Measurements from ENCODE around the gene FBXL13.
"Not testable (repeated sequence)": the region's sequence is repeated elsewhere in the genome, so short reads cannot be mapped to it uniquely, and the experiment has no call there.

FBXL13 gene

GRCh38 chr7:103003004-103003403, 71.6 kb downstream of the FBXL13 start:
- H3K4me3 ChIP-seq (ENCODE audit: low read depth, low read length): no peak overlapping the region
- no peak for DNase-seq (ENCODE audit: low read depth)
- in situ Hi-C loops (cut with HindIII; ENCODE audit: low sequenced_read_pairs): no loop called here
- no peak for TF ChIP-seq CTCF (IDR thresholded peaks at IDR 0.05; ENCODE audit: low read depth, low read length, missing control alignments)

- TF ChIP-seq CTCF (IDR thresholded peaks at IDR 0.05; ENCODE audit: low read depth, low read length, missing control alignments): no peak
- no peak for DNase-seq (ENCODE audit: low read depth)
- in situ Hi-C loops (cut with HindIII; ENCODE audit: low sequenced_read_pairs): no loop called here
- H3K4me3 ChIP-seq (ENCODE audit: low read depth, low read length): no peak overlapping the region
Measured at GRCh38 chr7:103001210-103001609, 73.4 kb downstream of the FBXL13 start.

- H3K4me3 ChIP-seq (ENCODE audit: low read depth, low read length): no peak overlapping the region
- no peak for TF ChIP-seq CTCF (IDR thresholded peaks at IDR 0.05; ENCODE audit: low read depth, low read length, missing control alignments)
- DNase-seq (ENCODE audit: low read depth): no peak
- in situ Hi-C loops (cut with HindIII; ENCODE audit: low sequenced_read_pairs): no loop called here
Measured at GRCh38 chr7:102996957-102997356, 77.6 kb downstream of the FBXL13 start.

GRCh38 chr7:102995609-102996008, 79.0 kb downstream of the FBXL13 start:
- H3K4me3 ChIP-seq (ENCODE audit: low read depth, low read length); DNase-seq (ENCODE audit: low read depth); in situ Hi-C loops (cut with HindIII; ENCODE audit: low sequenced_read_pairs): not testable (repeated sequence)

- TF ChIP-seq CTCF (IDR thresholded peaks at IDR 0.05; ENCODE audit: low read depth, low read length, missing control alignments): no peak
- no peak overlapping the region for H3K4me3 ChIP-seq (ENCODE audit: low read depth, low read length)
- in situ Hi-C loops (cut with HindIII; ENCODE audit: low sequenced_read_pairs): no loop called here
- no peak for DNase-seq (ENCODE audit: low read depth)
Measured at GRCh38 chr7:102994567-102994966, 80.0 kb downstream of the FBXL13 start.

- no peak for DNase-seq (ENCODE audit: low read depth)
- no peak for TF ChIP-seq CTCF (IDR thresholded peaks at IDR 0.05; ENCODE audit: low read depth, low read length, missing control alignments)
- in situ Hi-C loops (cut with HindIII; ENCODE audit: low sequenced_read_pairs): no loop called here
- no peak overlapping the region for H3K4me3 ChIP-seq (ENCODE audit: low read depth, low read length)
Measured at GRCh38 chr7:102993718-102994029, 80.9 kb downstream of the FBXL13 start.

- peak; percentile 63 for DNase-seq (ENCODE audit: low read depth)
- H3K4me3 ChIP-seq (ENCODE audit: low read depth, low read length): no peak overlapping the region
- no peak for TF ChIP-seq CTCF (IDR thresholded peaks at IDR 0.05; ENCODE audit: low read depth, low read length, missing control alignments)
- in situ Hi-C loops (cut with HindIII; ENCODE audit: low sequenced_read_pairs): no loop called here
Measured at GRCh38 chr7:102992938-102993717, 81.5 kb downstream of the FBXL13 start.
